HepG2 (cell line): ENCODE results near the gene USP24. TPM values are rescaled to one million over a fixed set of nuclear protein-coding genes. Genes with fewer than 3 reads are reported as not detected.
A peak's percentile ranks its signal among the peaks of the same experiment; 100 is the strongest.

Experiments
- CBX1 ChIP-seq: IDR thresholded peaks from one replicate; pipeline ENCODE4 v1.6.1; 2016; ENCODE audit warnings: antibody characterized with exemption, low read depth
- DNMT1 ChIP-seq: sonication (generic); formaldehyde crosslinking; IDR thresholded peaks from 2 replicates; pipeline ENCODE4 v1.5.1; 2020; ENCODE audit warnings: mild to moderate bottlenecking, missing genetic modification reagents
- HDAC2 ChIP-seq: sonication (generic); formaldehyde crosslinking; IDR thresholded peaks from 2 replicates; pipeline ENCODE4 v1.4.0; 2020; ENCODE audit warnings: missing genetic modification reagents
- HMG20A ChIP-seq: IDR thresholded peaks from 2 replicates; pipeline ENCODE4 v1.6.1; 2016; ENCODE audit warnings: borderline replicate concordance
- HNF4G ChIP-seq, 2 experiments: sonication (generic) in 1 of 2; formaldehyde crosslinking in 1 of 2; IDR thresholded peaks; 2 replicates each; pipeline versions ENCODE4 v1.4.0 to v1.6.1; 2011 to 2020; ENCODE audit warnings: borderline replicate concordance in 2 of 2, low read depth in 2 of 2, mild to moderate bottlenecking in 2 of 2, low read length in 1 of 2, missing genetic modification reagents in 1 of 2, moderate library complexity in 1 of 2
- KLF16 ChIP-seq, 2 experiments: sonication (generic) in 1 of 2; formaldehyde crosslinking in 1 of 2; IDR thresholded peaks; 2 replicates each; pipeline versions ENCODE4 v1.6.1 to v1.8.0; 2016 to 2023; ENCODE audit warnings: missing genetic modification reagents in 2 of 2, missing compliant biosample characterization in 1 of 2
- MBD4 ChIP-seq: IDR thresholded peaks from 2 replicates; pipeline ENCODE4 v1.6.1; 2012; ENCODE audit warnings: low read length, inconsistent platforms, borderline replicate concordance
- RARG ChIP-seq: sonication (generic); formaldehyde crosslinking; IDR thresholded peaks from 2 replicates; pipeline ENCODE4 v1.4.0; 2020; ENCODE audit warnings: low read depth, mild to moderate bottlenecking, missing genetic modification reagents
- SAP130 ChIP-seq: IDR thresholded peaks from 2 replicates; pipeline ENCODE4 v1.6.1; 2016; ENCODE audit warnings: low read depth
- ZBTB38 ChIP-seq: sonication (generic); formaldehyde crosslinking; IDR thresholded peaks from 2 replicates; pipeline ENCODE4 v1.5.1; 2020; ENCODE audit warnings: mild to moderate bottlenecking, missing genetic modification reagents
- ZNF10 ChIP-seq: sonication (generic); formaldehyde crosslinking; IDR thresholded peaks from 2 replicates; pipeline ENCODE4 v1.4.0; 2020; ENCODE audit warnings: mild to moderate bottlenecking, low read depth, missing genetic modification reagents, borderline replicate concordance
- ZNF652 ChIP-seq: IDR thresholded peaks from 2 replicates; pipeline ENCODE4 v1.6.1; 2016; ENCODE audit warnings: low read depth, borderline replicate concordance
- ZNF747 ChIP-seq: sonication (generic); formaldehyde crosslinking; IDR thresholded peaks from 2 replicates; pipeline ENCODE4 v1.8.1; 2023; ENCODE audit warnings: missing genetic modification reagents, mild to moderate bottlenecking, borderline replicate concordance
- polyA plus RNA-seq, 8 experiments: library from polyadenylated mRNA; depleted of rRNA in 3 of 8; stranded (reverse) in 7 of 8; unstranded in 1 of 8; fragments of >200 nt; fragmentation: Illumina TruSeq in 4 of 8; extraction: Trizol in 4 of 8; gene quantifications; 2 replicates each; pipeline versions ENCODE4 v1.2.1 to v1.2.3, GENCODE V29; 2011 to 2016; ENCODE audit warnings: low read depth in 4 of 8, missing spikeins in 1 of 8, mixed read lengths in 1 of 8; ENCODE audit not compliant: insufficient read depth in 1 of 8
- total RNA-seq, 5 experiments: library from RNA; depleted of rRNA; stranded (reverse); fragments of >200 nt; fragmentation: Illumina TruSeq; extraction: Trizol; gene quantifications; 2 replicates each; pipeline ENCODE4 v1.2.3, GENCODE V29; 2016; ENCODE audit warnings: low read depth in 1 of 5
- TF ChIP-seq, protein P1 (sequence below): sonication (generic); formaldehyde crosslinking; IDR thresholded peaks from 2 replicates; pipeline ENCODE4 v1.4.0; 2020; ENCODE audit warnings: missing genetic modification reagents
- TF ChIP-seq, protein P2 (sequence below): sonication (generic); formaldehyde crosslinking; IDR thresholded peaks from 2 replicates; pipeline ENCODE4 v1.8.0; 2022; ENCODE audit warnings: mild to moderate bottlenecking, missing genetic modification reagents, borderline replicate concordance
- TF ChIP-seq, protein P3 (sequence below): sonication (generic); formaldehyde crosslinking; IDR thresholded peaks from 2 replicates; pipeline ENCODE4 v1.4.0; 2020; ENCODE audit warnings: missing genetic modification reagents, borderline replicate concordance
- TF ChIP-seq, protein P4 (sequence below): IDR thresholded peaks from 2 replicates; pipeline ENCODE4 v1.6.1; 2012; ENCODE audit warnings: inconsistent platforms
- TF ChIP-seq, protein P5 (sequence below): sonication (generic); formaldehyde crosslinking; IDR thresholded peaks from 2 replicates; pipeline ENCODE4 v1.4.0; 2020; ENCODE audit warnings: missing genetic modification reagents

Gene USP24
- total and polyA plus RNA-seq, 2 of the 13 experiments (the other 11 are each of a cell fraction or from before 2014, with no cell fraction given) = 18.8 to 47.6 TPM

DNA sequence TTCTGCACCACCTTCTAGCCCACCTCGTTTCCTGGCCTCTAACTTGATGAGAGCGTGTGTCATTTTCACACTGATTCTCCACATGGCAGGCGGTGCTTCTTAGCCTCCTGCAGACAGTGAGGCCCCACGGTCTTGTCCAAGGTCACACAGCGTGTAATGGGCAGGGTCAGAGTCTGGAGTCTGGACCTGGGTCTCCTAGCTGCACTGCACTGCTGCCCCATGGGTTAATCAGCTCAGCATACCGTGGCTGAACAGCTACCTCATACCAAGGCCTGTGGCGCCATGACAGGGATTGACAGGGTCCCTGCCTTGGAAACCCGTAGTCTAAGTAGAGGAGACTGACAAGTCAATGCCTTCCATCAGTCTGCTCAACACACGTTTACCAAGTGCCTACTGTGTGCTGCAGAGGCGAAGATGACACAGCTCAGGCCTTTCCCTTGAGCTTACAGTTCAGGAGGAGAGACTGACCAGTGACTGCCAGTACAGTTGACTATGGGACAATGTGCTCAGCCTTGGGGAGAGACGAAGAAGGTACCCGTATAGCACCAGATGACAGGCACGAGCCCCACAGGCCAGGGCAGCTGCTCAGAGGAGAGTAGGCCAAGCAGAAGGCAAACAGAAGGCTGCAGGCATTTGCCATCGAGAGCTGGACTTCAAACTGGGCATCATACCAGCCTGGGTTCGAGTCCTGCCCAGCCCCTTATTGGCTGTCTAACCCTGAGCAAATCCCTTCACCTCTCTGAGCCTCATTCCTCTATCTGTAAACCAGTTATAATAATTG, 170.4 kb downstream of the USP24 start (continued):
- TF ChIP-seq CBX1 = no peak
- 0 out of 2 replicates have a peak, but pooled peaks have one; percentile 50 for TF ChIP-seq HNF4G (IDR thresholded peaks at IDR 0.05; ENCODE audit: borderline replicate concordance, low read depth, low read length)
- peak; percentile 51; the same call in 1 of the 2 replicates for TF ChIP-seq HNF4G (CRISPR knock-in tag; IDR thresholded peaks at IDR 0.05; ENCODE audit: borderline replicate concordance, low read depth)
- TF ChIP-seq ZBTB38 = peak; percentile 79
- TF ChIP-seq RARG = no peak
- TF ChIP-seq KLF16 (CRISPR knock-in tag; IDR thresholded peaks at IDR 0.05) = no peak
- TF ChIP-seq ZNF747 (CRISPR knock-in tag) = 0 out of 2 replicates have a peak, but pooled peaks have one; percentile 30
- TF ChIP-seq ZNF652 = peak; percentile 84
- TF ChIP-seq, protein P1, sequence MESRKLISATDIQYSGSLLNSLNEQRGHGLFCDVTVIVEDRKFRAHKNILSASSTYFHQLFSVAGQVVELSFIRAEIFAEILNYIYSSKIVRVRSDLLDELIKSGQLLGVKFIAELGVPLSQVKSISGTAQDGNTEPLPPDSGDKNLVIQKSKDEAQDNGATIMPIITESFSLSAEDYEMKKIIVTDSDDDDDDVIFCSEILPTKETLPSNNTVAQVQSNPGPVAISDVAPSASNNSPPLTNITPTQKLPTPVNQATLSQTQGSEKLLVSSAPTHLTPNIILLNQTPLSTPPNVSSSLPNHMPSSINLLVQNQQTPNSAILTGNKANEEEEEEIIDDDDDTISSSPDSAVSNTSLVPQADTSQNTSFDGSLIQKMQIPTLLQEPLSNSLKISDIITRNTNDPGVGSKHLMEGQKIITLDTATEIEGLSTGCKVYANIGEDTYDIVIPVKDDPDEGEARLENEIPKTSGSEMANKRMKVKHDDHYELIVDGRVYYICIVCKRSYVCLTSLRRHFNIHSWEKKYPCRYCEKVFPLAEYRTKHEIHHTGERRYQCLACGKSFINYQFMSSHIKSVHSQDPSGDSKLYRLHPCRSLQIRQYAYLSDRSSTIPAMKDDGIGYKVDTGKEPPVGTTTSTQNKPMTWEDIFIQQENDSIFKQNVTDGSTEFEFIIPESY = peak; percentile 94
- TF ChIP-seq HMG20A (CRISPR knock-in tag) = no peak
- TF ChIP-seq, protein P2, sequence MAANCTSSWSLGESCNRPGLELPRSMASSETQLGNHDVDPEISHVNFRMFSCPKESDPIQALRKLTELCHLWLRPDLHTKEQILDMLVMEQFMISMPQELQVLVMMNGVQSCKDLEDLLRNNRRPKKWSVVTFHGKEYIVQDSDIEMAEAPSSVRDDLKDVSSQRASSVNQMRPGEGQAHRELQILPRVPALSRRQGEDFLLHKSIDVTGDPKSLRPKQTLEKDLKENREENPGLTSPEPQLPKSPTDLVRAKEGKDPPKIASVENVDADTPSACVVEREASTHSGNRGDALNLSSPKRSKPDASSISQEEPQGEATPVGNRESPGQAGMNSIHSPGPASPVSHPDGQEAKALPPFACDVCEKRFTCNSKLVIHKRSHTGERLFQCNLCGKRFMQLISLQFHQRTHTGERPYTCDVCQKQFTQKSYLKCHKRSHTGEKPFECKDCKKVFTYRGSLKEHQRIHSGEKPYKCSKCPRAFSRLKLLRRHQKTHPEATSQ (CRISPR knock-in tag) = 0 out of 2 replicates have a peak, but pooled peaks have one; percentile 25
- 0 out of 2 replicates have a peak, but pooled peaks have one; percentile 20 for TF ChIP-seq SAP130 (CRISPR knock-in tag)
- TF ChIP-seq, protein P3, sequence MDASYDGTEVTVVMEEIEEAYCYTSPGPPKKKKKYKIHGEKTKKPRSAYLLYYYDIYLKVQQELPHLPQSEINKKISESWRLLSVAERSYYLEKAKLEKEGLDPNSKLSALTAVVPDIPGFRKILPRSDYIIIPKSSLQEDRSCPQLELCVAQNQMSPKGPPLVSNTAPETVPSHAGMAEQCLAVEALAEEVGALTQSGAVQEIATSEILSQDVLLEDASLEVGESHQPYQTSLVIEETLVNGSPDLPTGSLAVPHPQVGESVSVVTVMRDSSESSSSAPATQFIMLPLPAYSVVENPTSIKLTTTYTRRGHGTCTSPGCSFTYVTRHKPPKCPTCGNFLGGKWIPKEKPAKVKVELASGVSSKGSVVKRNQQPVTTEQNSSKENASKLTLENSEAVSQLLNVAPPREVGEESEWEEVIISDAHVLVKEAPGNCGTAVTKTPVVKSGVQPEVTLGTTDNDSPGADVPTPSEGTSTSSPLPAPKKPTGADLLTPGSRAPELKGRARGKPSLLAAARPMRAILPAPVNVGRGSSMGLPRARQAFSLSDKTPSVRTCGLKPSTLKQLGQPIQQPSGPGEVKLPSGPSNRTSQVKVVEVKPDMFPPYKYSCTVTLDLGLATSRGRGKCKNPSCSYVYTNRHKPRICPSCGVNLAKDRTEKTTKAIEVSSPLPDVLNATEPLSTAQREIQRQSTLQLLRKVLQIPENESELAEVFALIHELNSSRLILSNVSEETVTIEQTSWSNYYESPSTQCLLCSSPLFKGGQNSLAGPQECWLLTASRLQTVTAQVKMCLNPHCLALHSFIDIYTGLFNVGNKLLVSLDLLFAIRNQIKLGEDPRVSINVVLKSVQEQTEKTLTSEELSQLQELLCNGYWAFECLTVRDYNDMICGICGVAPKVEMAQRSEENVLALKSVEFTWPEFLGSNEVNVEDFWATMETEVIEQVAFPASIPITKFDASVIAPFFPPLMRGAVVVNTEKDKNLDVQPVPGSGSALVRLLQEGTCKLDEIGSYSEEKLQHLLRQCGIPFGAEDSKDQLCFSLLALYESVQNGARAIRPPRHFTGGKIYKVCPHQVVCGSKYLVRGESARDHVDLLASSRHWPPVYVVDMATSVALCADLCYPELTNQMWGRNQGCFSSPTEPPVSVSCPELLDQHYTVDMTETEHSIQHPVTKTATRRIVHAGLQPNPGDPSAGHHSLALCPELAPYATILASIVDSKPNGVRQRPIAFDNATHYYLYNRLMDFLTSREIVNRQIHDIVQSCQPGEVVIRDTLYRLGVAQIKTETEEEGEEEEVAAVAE (CRISPR knock-in tag) = no peak
- TF ChIP-seq HDAC2 (CRISPR knock-in tag) = peak; percentile 39; the same call in 1 of the 2 replicates
- no peak for TF ChIP-seq MBD4
- TF ChIP-seq, protein P4, sequence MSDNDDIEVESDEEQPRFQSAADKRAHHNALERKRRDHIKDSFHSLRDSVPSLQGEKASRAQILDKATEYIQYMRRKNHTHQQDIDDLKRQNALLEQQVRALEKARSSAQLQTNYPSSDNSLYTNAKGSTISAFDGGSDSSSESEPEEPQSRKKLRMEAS = peak; percentile 74
- no peak for TF ChIP-seq ZNF10
- TF ChIP-seq DNMT1 (CRISPR knock-in tag) = no peak
- TF ChIP-seq, protein P5, sequence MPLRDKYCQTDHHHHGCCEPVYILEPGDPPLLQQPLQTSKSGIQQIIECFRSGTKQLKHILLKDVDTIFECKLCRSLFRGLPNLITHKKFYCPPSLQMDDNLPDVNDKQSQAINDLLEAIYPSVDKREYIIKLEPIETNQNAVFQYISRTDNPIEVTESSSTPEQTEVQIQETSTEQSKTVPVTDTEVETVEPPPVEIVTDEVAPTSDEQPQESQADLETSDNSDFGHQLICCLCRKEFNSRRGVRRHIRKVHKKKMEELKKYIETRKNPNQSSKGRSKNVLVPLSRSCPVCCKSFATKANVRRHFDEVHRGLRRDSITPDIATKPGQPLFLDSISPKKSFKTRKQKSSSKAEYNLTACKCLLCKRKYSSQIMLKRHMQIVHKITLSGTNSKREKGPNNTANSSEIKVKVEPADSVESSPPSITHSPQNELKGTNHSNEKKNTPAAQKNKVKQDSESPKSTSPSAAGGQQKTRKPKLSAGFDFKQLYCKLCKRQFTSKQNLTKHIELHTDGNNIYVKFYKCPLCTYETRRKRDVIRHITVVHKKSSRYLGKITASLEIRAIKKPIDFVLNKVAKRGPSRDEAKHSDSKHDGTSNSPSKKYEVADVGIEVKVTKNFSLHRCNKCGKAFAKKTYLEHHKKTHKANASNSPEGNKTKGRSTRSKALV (CRISPR knock-in tag) = no peak
